HEK293T (cell line): ENCODE data around the gene HIVEP2.

Source experiments
- ARNT ChIP-seq: fragments of 450-650 bp; IDR thresholded peaks from 2 replicates; pipeline ENCODE4 v1.6.1; 2017; ENCODE audit warnings: mild to moderate bottlenecking
- BHLHE40 ChIP-seq: fragments of 450-650 bp; IDR thresholded peaks from 2 replicates; pipeline ENCODE4 v1.6.1; 2016; ENCODE audit warnings: mild to moderate bottlenecking, moderate library complexity, borderline replicate concordance
- CTBP1 ChIP-seq: fragments of 450-650 bp; IDR thresholded peaks from 2 replicates; pipeline ENCODE4 v1.6.1; 2016; ENCODE audit warnings: borderline replicate concordance
- ELF4 ChIP-seq: fragments of 450-650 bp; IDR thresholded peaks from 2 replicates; pipeline ENCODE4 v1.6.1; 2017; ENCODE audit warnings: antibody characterized with exemption
- FOXA1 ChIP-seq: fragments of 450-650 bp; IDR thresholded peaks from 2 replicates; pipeline ENCODE4 v1.6.1; 2016; ENCODE audit warnings: mild to moderate bottlenecking
- FOXM1 ChIP-seq: fragments of 450-650 bp; IDR thresholded peaks from 2 replicates; pipeline ENCODE4 v1.6.1; 2017; ENCODE audit warnings: mild to moderate bottlenecking, borderline replicate concordance
- HDGF ChIP-seq: fragments of 450-650 bp; IDR thresholded peaks from 2 replicates; pipeline ENCODE4 v1.6.1; 2017; ENCODE audit warnings: antibody characterized with exemption, borderline replicate concordance
- SP1 ChIP-seq: fragments of 450-650 bp; IDR thresholded peaks from 2 replicates; pipeline ENCODE4 v1.6.1; 2017
- SUZ12 ChIP-seq: fragments of 450-650 bp; IDR thresholded peaks from 2 replicates; pipeline ENCODE4 v1.6.1; 2016; ENCODE audit warnings: mild to moderate bottlenecking
- TARDBP ChIP-seq: fragments of 450-650 bp; IDR thresholded peaks from 2 replicates; pipeline ENCODE4 v1.6.1; 2016

GRCh38 chr6:142857233-142857761 lies 87.7 kb downstream of the HIVEP2 start:
- no peak for TF ChIP-seq SP1
- TF ChIP-seq BHLHE40, result no peak
- no peak for TF ChIP-seq SUZ12
- no peak for TF ChIP-seq ELF4
- TF ChIP-seq HDGF, result no peak
- no peak for TF ChIP-seq FOXM1
- no peak for TF ChIP-seq ARNT
- no peak for TF ChIP-seq TARDBP
- no peak for TF ChIP-seq FOXA1
- no peak for TF ChIP-seq CTBP1
